Measurements from ENCODE around the gene USP17L29.
"Not testable (repeated sequence)": the region's sequence is repeated elsewhere in the genome, so short reads cannot be mapped to it uniquely, and the experiment has no call there.

DNA sequence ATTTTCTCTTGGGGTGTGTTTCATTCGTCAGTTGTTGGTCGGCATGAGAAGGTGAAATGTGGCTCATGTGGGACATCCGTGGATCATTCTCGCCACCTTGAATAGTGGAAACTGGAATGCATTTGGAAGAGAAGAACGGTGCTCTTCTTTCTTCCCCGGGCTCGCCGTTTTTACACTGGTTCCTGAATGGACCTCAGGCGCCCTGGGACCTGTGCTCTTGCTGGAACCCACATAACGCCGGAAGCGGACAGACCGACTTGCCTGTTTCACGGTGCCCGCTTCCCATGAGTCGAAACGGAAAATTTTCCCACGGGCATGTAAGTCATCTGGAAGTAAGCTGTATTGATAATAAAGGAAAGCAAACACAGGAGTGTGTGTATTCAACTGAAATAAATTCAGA lies 2.6 kb upstream of the USP17L29 start:
- not testable (repeated sequence) for TF ChIP-seq POLR2A (IDR thresholded peaks at IDR 0.05)
- TF ChIP-seq, protein P1, sequence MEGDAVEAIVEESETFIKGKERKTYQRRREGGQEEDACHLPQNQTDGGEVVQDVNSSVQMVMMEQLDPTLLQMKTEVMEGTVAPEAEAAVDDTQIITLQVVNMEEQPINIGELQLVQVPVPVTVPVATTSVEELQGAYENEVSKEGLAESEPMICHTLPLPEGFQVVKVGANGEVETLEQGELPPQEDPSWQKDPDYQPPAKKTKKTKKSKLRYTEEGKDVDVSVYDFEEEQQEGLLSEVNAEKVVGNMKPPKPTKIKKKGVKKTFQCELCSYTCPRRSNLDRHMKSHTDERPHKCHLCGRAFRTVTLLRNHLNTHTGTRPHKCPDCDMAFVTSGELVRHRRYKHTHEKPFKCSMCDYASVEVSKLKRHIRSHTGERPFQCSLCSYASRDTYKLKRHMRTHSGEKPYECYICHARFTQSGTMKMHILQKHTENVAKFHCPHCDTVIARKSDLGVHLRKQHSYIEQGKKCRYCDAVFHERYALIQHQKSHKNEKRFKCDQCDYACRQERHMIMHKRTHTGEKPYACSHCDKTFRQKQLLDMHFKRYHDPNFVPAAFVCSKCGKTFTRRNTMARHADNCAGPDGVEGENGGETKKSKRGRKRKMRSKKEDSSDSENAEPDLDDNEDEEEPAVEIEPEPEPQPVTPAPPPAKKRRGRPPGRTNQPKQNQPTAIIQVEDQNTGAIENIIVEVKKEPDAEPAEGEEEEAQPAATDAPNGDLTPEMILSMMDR (IDR thresholded peaks at IDR 0.05) = not testable (repeated sequence)

Data from esophagus squamous epithelium (tissue), 4 donors.